GM21619 (cell line): ENCODE results near the gene TBCB.
"Not testable (repeated sequence)": the region's sequence is repeated elsewhere in the genome, so short reads cannot be mapped to it uniquely, and the experiment has no call there.

Experiments used
- ATAC-seq: cut with Tn5 transposase; IDR thresholded peaks from one replicate; pipeline ENCODE4 v1.9.1; 2021; ENCODE audit not compliant: unreplicated experiment

TBCB gene

DNA sequence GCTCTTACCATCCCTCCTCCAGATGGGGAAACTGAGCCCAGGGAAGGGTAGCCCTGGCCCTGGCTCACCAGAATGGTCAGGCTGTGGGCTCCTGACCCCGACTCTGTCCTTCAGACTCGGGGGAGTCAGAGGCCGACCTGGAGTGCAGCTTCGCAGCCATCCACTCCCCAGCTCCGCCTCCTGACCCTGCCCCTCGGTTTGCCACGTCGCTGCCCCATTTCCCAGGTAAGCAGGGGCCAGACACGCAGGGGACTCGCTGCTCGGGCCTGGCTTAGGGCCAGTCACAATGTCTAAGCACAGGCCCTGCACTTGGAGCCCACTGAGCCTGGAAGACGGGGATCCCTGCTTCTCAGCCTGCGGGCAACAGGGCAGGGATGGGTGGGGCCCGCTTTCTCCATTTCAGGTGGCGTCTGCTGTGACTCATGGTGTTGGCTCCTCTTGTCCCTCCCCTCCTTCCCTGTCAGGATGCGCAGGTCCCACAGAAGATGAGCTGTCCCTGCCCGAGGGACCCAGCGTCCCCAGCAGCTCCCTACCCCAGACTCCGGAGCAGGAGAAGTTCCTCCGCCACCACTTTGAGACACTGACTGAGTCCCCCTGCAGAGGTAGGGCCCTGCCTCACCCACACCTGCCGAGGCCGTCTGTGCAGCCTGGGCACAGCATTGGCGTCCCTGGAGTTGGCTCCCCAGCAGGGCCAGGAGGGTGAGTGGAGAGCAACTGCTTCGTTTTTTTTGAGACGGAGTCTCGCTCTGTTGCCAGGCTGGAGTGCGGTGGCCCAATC lies 13.5 kb upstream of the TBCB start:
- ATAC-seq = no peak

DNA sequence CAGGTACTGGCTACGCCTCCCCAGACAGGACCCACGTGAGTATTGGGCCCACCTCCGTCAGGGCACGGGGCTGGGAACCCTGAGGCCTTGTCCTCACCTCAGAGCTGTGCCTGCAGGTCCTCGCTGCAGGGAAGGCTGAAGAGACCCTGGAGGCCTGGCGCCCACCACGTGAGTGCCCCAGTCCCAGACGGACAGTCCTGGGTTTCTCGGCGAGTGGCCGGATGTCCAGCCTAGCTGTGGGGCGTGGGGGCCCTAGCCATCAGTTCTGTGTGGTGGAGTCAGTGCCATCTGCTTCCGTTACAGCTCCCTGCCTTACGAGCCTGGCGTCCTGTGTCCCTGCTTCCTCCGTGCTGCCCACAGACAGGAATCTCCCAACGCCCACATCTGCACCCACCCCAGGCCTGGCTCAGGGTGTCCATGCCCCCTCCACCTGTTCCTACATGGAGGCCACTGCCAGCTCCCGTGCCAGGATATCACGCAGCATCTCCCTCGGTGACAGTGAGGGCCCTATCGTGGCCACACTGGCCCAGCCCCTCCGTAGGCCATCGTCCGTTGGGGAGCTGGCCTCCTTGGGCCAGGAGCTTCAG lies 12.1 kb upstream of the TBCB start:
- no peak for ATAC-seq

DNA sequence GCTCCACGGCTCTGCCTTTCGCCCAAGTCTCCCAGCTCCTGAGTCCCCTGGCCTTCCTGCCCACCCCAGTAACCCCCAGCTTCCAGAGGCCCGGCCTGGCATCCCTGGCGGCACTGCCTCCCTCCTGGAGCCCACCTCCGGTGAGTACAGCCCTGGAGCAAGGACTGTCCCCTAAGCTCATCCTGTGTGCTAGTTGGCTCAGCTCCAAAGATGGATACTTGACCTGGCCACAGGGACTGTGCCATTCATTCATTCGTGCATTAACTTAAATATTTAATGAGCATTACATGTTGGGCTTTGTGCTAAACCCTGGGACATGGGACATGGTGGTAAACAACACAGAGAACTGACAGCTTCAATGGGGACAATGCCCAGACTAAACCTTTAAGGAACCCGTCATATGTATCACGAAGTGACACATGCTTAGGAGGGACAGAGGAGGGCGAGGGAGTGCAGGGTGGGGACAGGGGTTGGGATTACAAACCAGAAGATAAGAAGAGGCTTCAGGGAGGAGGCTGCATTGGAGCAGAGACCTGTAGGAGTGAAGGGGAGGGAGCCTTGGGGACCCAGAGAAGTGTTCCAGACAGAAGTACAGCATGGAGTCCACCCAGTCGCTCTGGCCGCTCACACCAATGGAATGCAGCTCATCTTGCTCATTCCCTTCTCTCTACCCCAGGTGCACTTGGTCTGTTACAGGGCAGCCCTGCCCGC lies 11.3 kb upstream of the TBCB start:
- ATAC-seq = no peak

GRCh38 chr19:36106441-36106840 lies 8.8 kb upstream of the TBCB start:
- ATAC-seq = no peak

- no peak for ATAC-seq
Observed at GRCh38 chr19:36106991-36107390, 8.3 kb upstream of the TBCB start.

- no peak for ATAC-seq
Observed at GRCh38 chr19:36108684-36109083, 6.6 kb upstream of the TBCB start.

DNA sequence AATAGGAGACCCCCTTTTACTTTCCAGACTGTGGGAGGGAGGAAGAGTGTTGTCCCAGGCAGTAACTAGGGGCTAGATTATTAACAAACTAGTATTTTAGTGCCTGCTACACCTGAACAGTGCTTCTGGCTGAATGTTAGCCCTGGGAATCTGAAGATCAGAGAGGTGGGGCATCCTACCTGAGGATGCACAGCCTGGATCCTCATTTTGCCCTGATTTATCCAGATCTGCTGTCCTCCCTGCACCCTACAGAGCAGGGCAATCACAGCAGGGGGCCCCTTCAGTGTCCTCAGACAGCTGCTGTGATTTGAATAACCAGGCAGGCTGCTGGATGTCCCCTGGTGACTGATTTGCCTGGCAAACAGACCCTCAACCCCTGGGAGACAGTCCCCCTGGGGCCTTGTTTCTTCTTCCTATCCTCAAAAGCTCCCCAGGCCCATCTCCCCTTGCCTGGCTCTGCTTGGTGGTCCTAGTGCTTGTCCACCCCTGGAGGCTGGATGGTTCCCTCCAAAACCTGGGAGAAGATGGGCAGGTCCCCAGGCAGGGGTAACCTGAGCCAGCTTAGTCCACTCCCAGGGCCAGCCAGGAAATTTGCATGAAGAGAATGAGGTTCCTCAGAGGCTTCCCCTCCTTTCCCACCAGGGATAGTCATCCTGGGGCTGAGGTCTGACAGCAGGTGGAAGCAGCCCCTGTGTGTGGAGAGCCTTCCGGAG lies 4.6 kb upstream of the TBCB start, which contains the start of gene OVOL3:
Gene OVOL3, plus strand, starts transcription at position 657 of the 713 bp plus-strand sequence. CDS start 60 bp downstream, outside the sequence.
- ATAC-seq = no peak

DNA sequence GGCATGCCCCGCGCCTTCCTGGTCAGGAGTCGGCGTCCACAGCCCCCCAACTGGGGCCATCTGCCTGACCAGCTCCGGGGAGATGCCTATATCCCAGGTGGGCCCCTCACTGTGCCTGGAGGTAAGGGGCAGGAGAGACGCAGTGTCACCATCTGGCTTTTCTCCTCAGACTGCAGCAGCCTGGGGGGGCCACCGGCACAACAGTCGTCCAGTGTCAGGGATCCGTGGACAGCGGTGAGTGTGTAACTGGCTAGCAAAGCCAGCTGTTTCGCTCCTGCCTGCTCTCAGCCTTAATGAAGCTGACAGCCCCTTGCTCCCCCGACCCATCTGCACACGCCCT lies 4.1 kb upstream of the TBCB start:
- ATAC-seq = no peak

- no peak for ATAC-seq
Observed at GRCh38 chr19:36112678-36113077, 2.6 kb upstream of the TBCB start.

- ATAC-seq = no peak
Observed at GRCh38 chr19:36113425-36113824, 1.8 kb upstream of the TBCB start.

DNA sequence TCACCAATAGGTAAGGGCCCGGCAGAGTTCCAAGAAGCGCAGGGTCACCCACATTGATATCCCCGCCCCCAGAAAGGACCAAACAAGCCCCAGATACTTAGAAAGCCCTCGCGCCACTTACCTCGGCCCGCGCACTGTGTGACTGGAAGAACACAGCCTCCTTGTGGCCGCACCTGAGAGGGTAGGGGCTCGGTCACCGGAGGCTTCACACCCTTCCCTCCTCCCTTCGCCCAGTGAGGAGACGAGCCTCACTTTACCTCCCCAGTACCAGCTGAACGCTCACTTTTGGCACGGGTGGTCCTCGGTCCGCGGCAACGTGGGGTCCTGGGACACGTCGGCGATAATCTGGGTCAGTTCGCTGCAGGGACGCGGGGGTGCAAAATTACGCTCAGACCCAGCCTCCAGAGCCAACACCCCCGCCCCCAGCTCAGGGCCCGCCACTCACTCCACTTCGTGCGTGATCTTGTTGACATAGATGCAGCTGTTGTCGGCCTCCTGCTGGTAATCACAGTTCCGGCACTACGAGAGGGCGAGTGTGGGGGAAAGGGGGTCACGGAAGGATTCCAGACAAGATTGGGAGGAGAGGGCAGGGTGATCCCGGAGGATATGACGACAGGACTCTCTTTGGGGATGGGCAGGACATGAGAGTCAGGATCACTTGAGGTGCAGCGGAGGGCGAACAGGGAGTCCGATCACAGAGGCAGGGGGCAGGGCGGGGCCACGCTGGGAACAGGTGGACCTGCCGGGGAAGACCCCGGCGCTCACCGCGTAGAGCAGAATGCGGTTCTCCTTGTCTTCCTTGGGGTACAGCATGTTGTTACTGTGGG lies 1.2 kb upstream of the TBCB start:
- no peak for ATAC-seq

- ATAC-seq = peak; percentile 72
Observed at GRCh38 chr19:36114721-36115452, 381 bp upstream of the TBCB start, which contains the start of gene POLR2I. Gene POLR2I (minus strand): TSS chr19:36114875. CDS start chr19:36114856, 19 bp downstream.

GRCh38 chr19:36116344-36116637 lies 1.0 kb downstream of the TBCB start:
- ATAC-seq = no peak

DNA sequence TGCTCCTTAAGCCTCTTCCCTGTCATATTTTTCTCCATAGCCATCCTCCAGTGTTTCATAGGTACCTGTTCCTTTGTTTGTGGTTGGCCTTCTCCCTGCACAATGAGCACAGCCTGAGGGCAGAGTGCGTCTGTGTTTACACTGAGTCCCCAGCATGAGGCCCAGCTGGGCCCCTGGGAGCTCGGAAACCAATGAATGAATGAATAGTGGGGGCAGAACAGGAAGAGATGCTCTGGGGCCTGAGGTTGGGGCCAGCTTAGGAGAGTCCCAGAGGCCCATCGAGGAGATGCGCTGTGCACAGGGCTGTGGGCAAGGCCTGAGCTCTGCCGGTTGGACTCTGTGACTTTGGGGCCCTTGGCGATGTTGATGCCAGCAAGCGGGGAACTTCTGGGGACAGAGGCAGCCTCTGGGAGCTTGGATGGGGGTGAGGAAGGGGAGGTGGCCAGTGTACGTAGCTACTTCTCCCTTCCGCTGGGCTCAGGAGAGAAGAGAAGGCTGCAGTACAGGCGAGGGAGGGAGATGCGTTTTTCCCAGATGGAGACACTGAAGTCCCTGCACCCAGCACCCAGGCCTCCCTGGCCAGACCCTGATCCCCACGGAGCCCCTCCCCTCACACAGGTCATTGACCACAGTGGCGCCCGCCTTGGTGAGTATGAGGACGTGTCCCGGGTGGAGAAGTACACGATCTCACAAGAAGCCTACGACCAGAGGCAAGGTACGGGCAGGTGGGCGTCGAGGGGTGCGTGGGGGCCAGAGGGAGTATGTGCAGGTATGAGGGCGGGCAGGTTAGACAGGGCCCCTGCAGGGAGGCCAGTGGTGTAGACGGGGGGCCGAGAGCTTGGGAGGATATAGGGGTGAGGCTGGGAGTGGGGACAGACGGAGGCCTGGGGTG lies 5.1 kb downstream of the TBCB start:
- ATAC-seq = no peak

DNA sequence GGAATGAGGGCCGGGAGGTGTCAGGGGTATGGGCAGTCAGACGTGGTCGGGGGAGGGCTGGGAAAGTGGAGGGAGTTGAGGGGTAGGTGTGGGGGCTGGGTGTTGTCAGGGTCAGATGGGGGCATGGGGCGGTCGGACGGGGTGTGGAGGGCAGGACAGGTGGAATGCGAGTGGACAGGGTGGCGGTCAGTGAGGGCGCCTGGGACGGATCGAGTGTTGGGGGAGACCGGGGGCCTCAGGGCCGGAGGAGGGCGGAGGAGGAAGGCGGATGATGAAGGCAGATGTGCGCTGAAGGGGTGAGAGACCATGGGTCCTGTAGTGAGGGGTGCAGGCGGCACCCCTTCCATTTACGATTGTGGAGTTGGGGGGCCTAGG lies 5.7 kb downstream of the TBCB start:
- ATAC-seq = no peak

DNA sequence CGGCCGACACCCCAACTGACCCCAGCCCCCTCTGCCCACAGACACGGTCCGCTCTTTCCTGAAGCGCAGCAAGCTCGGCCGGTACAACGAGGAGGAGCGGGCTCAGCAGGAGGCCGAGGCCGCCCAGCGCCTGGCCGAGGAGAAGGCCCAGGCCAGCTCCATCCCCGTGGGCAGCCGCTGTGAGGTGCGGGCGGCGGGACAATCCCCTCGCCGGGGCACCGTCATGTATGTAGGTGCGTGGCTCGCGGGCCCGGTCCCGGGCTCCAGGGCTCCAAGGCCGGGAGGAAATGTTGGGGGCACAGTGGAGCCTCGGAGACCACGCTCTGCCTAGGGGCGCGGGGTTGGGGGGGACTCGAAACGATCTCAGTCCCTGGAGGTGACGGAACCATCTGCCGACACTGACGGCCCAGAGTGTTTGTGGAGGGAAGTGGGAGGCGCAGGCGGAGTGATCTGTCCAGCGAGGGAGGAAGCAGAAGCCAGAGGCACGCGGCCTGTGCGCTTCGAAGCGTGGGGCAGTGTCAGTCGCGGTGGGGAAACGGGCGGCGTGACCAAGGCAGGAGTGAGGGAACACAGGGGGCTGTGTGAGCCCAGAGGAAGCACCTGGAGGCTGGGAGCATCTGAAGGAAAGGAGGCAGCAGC lies 6.3 kb downstream of the TBCB start:
- ATAC-seq = no peak

DNA sequence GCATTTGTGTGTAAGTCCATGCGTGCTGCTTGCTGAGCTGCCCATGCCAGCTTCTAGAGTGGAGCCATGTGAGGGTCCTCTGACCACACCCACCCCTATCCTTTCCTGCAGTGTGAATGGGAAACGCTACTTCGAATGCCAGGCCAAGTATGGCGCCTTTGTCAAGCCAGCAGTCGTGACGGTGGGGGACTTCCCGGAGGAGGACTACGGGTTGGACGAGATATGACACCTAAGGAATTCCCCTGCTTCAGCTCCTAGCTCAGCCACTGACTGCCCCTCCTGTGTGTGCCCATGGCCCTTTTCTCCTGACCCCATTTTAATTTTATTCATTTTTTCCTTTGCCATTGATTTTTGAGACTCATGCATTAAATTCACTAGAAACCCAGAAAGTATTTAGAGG lies 10.3 kb downstream of the TBCB start:
- ATAC-seq = no peak

DNA sequence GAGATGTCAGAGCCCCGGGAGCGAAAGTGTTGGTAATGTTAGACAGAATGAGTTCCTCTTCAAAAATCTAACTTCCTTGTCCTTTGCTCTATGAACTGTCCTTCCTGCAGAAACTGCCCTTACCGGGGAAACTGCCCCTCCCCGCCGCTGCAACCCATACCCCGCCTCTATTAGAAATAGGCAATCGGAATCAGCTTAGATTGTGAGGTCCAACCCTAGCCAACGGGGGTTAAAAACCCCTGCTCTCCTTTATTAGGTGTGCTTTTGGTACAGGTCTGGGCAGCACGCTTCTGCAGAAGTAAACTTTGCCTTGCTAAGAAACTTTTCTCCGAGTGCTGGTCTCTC lies 13.1 kb downstream of the TBCB start:
- ATAC-seq = no peak

- not testable (repeated sequence) for ATAC-seq
Observed at GRCh38 chr19:36131221-36131620, 16.0 kb downstream of the TBCB start.
